HepG2 (cell line): ENCODE measurements around the gene SYNGR2. TPM values are rescaled to one million over a fixed set of nuclear protein-coding genes. Genes with fewer than 3 reads are reported as not detected.

Experiments used
- NFYB ChIP-seq: sonication (generic); formaldehyde crosslinking; IDR thresholded peaks from 2 replicates; pipeline ENCODE4 v1.4.0; 2020; ENCODE audit warnings: missing genetic modification reagents
- POGZ ChIP-seq: sonication (generic); formaldehyde crosslinking; IDR thresholded peaks from 2 replicates; pipeline ENCODE4 v1.4.0; 2020; ENCODE audit warnings: mild to moderate bottlenecking, missing genetic modification reagents
- REL ChIP-seq: sonication (generic); formaldehyde crosslinking; conservative IDR thresholded peaks from 2 replicates; pipeline ENCODE4 v1.8.0; 2022; ENCODE audit warnings: mild to moderate bottlenecking, missing genetic modification reagents, moderate library complexity
- REXO4 ChIP-seq: sonication (generic); formaldehyde crosslinking; IDR thresholded peaks from 2 replicates; pipeline ENCODE4 v1.8.0; 2022; ENCODE audit warnings: missing genetic modification reagents, mild to moderate bottlenecking, borderline replicate concordance
- SNRNP70 ChIP-seq: fragments of 200-400 bp; formaldehyde crosslinking; IDR thresholded peaks from 2 replicates; pipeline ENCODE4 v1.6.1; 2017; ENCODE audit warnings: mild to moderate bottlenecking, low read depth, low read length, moderate library complexity
- ZNF33A ChIP-seq: sonication (generic); formaldehyde crosslinking; IDR thresholded peaks from 2 replicates; pipeline ENCODE4 v1.5.1; 2020; ENCODE audit warnings: missing genetic modification reagents, mild to moderate bottlenecking, moderate library complexity, borderline replicate concordance
- ZNF616 ChIP-seq: sonication (generic); formaldehyde crosslinking; IDR thresholded peaks from 2 replicates; pipeline ENCODE4 v1.5.0; 2020; ENCODE audit warnings: low read depth, mild to moderate bottlenecking, missing genetic modification reagents
- ZNF652 ChIP-seq: IDR thresholded peaks from 2 replicates; pipeline ENCODE4 v1.6.1; 2016; ENCODE audit warnings: low read depth, borderline replicate concordance
- ZNF724P ChIP-seq: sonication (generic); formaldehyde crosslinking; IDR thresholded peaks from 2 replicates; pipeline ENCODE4 v1.8.0; 2022; ENCODE audit warnings: missing genetic modification reagents, borderline replicate concordance
- ZNF766 ChIP-seq: sonication (generic); formaldehyde crosslinking; IDR thresholded peaks from 2 replicates; pipeline ENCODE4 v1.5.0; 2020; ENCODE audit warnings: missing genetic modification reagents, borderline replicate concordance
- polyA plus RNA-seq, 8 experiments: library from polyadenylated mRNA; depleted of rRNA in 3 of 8; stranded (reverse) in 7 of 8; unstranded in 1 of 8; fragments of >200 nt; fragmentation: Illumina TruSeq in 4 of 8; extraction: Trizol in 4 of 8; gene quantifications; 2 replicates each; pipeline versions ENCODE4 v1.2.1 to v1.2.3, GENCODE V29; 2011 to 2016; ENCODE audit warnings: low read depth in 4 of 8, missing spikeins in 1 of 8, mixed read lengths in 1 of 8; ENCODE audit not compliant: insufficient read depth in 1 of 8
- total RNA-seq, 5 experiments: library from RNA; depleted of rRNA; stranded (reverse); fragments of >200 nt; fragmentation: Illumina TruSeq; extraction: Trizol; gene quantifications; 2 replicates each; pipeline ENCODE4 v1.2.3, GENCODE V29; 2016; ENCODE audit warnings: low read depth in 1 of 5
- TF ChIP-seq, protein P1 (sequence below): sonication (generic); formaldehyde crosslinking; IDR thresholded peaks from 2 replicates; pipeline ENCODE4 v1.4.0; 2020; ENCODE audit warnings: mild to moderate bottlenecking, missing genetic modification reagents
- TF ChIP-seq, protein P2 (sequence below): sonication (generic); formaldehyde crosslinking; IDR thresholded peaks from one replicate; pipeline ENCODE4 v1.5.1; 2020; ENCODE audit warnings: mild to moderate bottlenecking, missing genetic modification reagents; ENCODE audit errors: not compliant biosample characterization
- TF ChIP-seq, protein P3 (sequence below): sonication (generic); formaldehyde crosslinking; IDR thresholded peaks from 2 replicates; pipeline ENCODE4 v1.5.1; 2020; ENCODE audit warnings: mild to moderate bottlenecking, moderate library complexity, missing genetic modification reagents

Gene SYNGR2
- total and polyA plus RNA-seq, 2 of the 13 experiments (the other 11 are each of a cell fraction or from before 2014, with no cell fraction given), result 46.7 to 170 TPM

DNA sequence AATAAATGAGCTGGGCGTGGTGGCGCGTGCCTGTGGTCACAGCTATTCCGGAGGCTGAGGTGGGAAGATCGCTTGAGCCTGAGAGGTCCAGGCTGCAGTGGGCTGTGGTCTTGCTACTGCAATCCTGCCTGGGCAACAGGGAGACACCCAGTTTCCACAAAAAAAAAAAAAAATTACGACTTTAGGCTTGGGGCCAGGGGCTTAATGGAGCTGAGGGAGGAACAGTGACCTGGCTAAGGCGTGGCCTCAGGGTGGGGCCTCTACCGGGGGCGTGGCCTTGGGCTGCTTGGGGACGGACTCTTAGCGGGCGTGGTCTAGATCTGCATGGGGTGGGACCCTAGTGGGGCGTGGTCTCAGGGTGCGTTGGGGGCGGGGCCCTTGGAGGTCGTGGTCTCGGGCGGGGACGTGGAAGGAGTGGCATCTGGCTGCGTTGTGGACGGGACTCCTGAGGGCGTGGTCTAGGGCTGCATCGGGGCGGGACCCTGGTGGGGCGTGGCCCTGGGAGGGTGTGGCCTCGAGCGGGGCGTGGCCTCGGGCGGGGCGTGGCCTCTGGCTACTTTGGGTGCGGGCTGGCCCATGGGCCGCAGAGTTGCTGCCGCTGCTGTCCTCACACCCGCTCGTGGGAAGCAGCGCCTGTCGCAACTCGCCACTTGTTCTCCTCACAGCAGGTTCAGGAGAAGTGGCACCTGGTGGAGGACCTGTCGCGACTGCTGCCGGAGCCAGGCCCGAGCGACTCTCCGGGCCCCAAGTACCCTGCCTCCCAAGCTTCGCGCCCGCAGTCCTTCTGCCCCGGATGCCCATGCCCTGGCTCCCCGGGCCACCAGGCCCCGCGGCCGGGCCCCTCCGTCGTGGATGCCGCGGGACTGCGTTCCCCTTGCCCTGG is 28.0 kb upstream of the SYNGR2 start (continued):
- TF ChIP-seq ZNF652 (CRISPR knock-in tag) (no peak), SNRNP70 (no peak), ZNF616 (CRISPR knock-in tag) (peak; percentile 39; the same call in 1 of the 2 replicates), REL (CRISPR knock-in tag) (no peak), POGZ (no peak), ZNF766 (CRISPR knock-in tag) (no peak), ZNF724P (CRISPR knock-in tag) (peak; percentile 91), REXO4 (no peak), ZNF33A (CRISPR knock-in tag) (no peak), NFYB (CRISPR knock-in tag) (no peak)
- TF ChIP-seq, protein P1, sequence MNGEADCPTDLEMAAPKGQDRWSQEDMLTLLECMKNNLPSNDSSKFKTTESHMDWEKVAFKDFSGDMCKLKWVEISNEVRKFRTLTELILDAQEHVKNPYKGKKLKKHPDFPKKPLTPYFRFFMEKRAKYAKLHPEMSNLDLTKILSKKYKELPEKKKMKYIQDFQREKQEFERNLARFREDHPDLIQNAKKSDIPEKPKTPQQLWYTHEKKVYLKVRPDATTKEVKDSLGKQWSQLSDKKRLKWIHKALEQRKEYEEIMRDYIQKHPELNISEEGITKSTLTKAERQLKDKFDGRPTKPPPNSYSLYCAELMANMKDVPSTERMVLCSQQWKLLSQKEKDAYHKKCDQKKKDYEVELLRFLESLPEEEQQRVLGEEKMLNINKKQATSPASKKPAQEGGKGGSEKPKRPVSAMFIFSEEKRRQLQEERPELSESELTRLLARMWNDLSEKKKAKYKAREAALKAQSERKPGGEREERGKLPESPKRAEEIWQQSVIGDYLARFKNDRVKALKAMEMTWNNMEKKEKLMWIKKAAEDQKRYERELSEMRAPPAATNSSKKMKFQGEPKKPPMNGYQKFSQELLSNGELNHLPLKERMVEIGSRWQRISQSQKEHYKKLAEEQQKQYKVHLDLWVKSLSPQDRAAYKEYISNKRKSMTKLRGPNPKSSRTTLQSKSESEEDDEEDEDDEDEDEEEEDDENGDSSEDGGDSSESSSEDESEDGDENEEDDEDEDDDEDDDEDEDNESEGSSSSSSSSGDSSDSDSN (CRISPR knock-in tag), result no peak; the same call in 1 of the 2 replicates
- TF ChIP-seq, protein P2, sequence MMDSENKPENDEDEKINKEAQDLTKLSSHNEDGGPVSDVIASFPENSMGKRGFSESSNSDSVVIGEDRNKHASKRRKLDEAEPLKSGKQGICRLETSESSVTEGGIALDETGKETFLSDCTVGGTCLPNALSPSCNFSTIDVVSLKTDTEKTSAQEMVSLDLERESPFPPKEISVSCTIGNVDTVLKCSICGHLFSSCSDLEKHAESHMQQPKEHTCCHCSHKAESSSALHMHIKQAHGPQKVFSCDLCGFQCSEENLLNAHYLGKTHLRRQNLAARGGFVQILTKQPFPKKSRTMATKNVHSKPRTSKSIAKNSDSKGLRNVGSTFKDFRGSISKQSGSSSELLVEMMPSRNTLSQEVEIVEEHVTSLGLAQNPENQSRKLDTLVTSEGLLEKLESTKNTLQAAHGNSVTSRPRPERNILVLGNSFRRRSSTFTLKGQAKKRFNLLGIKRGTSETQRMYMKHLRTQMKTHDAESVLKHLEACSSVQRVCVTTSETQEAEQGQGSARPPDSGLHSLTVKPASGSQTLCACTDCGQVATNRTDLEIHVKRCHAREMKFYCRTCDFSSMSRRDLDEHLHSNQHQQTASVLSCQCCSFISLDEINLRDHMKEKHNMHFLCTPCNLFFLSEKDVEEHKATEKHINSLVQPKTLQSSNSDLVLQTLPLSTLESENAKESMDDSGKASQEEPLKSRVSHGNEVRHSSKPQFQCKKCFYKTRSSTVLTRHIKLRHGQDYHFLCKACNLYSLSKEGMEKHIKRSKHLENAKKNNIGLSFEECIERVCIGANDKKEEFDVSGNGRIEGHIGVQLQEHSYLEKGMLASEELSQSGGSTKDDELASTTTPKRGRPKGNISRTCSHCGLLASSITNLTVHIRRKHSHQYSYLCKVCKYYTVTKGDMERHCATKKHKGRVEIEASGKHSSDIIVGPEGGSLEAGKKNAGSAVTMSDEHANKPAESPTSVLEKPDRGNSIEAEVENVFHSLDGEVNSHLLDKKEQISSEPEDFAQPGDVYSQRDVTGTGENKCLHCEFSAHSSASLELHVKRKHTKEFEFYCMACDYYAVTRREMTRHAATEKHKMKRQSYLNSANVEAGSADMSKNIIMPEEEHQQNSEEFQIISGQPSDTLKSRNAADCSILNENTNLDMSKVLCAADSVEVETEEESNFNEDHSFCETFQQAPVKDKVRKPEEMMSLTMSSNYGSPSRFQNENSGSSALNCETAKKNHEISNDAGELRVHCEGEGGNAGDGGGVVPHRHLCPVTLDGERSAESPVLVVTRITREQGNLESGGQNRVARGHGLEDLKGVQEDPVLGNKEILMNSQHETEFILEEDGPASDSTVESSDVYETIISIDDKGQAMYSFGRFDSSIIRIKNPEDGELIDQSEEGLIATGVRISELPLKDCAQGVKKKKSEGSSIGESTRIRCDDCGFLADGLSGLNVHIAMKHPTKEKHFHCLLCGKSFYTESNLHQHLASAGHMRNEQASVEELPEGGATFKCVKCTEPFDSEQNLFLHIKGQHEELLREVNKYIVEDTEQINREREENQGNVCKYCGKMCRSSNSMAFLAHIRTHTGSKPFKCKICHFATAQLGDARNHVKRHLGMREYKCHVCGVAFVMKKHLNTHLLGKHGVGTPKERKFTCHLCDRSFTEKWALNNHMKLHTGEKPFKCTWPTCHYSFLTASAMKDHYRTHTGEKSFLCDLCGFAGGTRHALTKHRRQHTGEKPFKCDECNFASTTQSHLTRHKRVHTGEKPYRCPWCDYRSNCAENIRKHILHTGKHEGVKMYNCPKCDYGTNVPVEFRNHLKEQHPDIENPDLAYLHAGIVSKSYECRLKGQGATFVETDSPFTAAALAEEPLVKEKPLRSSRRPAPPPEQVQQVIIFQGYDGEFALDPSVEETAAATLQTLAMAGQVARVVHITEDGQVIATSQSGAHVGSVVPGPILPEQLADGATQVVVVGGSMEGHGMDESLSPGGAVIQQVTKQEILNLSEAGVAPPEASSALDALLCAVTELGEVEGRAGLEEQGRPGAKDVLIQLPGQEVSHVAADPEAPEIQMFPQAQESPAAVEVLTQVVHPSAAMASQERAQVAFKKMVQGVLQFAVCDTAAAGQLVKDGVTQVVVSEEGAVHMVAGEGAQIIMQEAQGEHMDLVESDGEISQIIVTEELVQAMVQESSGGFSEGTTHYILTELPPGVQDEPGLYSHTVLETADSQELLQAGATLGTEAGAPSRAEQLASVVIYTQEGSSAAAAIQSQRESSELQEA, result no peak
- TF ChIP-seq, protein P3, sequence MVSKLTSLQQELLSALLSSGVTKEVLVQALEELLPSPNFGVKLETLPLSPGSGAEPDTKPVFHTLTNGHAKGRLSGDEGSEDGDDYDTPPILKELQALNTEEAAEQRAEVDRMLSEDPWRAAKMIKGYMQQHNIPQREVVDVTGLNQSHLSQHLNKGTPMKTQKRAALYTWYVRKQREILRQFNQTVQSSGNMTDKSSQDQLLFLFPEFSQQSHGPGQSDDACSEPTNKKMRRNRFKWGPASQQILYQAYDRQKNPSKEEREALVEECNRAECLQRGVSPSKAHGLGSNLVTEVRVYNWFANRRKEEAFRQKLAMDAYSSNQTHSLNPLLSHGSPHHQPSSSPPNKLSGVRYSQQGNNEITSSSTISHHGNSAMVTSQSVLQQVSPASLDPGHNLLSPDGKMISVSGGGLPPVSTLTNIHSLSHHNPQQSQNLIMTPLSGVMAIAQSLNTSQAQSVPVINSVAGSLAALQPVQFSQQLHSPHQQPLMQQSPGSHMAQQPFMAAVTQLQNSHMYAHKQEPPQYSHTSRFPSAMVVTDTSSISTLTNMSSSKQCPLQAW (CRISPR knock-in tag), result peak; percentile 17; the same call in 1 of the 2 replicates
